Activated naive CD4-positive, alpha-beta T cell (primary cell): ENCODE measurements around the gene EPX.

Source experiments
- DNase-seq, 4 experiments: peaks; one replicate each; lab custom pipeline; 2025; lab: John Stamatoyannopoulos, UW

Gene EPX

DNA sequence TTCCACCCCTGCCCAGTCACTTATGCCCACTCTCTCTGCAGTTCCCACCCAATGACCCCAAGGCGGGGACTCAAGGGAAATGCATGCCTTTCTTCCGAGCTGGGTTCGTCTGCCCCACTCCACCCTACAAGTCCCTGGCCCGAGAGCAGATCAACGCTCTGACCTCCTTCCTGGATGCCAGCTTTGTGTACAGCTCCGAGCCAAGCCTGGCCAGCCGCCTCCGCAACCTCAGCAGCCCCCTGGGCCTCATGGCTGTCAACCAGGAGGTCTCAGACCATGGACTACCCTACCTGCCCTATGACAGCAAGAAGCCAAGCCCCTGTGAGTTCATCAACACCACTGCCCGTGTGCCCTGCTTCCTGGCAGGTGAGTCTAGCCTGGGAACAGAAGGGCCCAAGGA lies 59.6 kb downstream of the EPX start:
- DNase-seq: no peak

- DNase-seq: no peak
These were observed 60.6 kb downstream of the EPX start for GRCh38 chr17:58253082-58253481.
